ENCODE results near the gene ACOXL. TPM values are rescaled to one million over a fixed set of nuclear protein-coding genes. Genes with fewer than 3 reads are reported as not detected.

Gene ACOXL
- total RNA-seq, 1 donor from 2014 or later: 0.23 TPM

GRCh38 chr2:110994250-110994961 is 262.0 kb downstream of the ACOXL start:
- Mint-ChIP-seq H3K36me3 (ENCODE audit: low read depth, unreplicated experiment) (no peaks in the 10 kb centered on the region), H3K27ac (ENCODE audit: unreplicated experiment) (no peak overlapping the region), H3K9me3 (ENCODE audit: unreplicated experiment) (peaks cover 2% of the 10 kb centered on the region), H3K27me3 (ENCODE audit: low read depth, unreplicated experiment) (peaks cover 3% of the 10 kb centered on the region), H3K4me3 (ENCODE audit: unreplicated experiment) (peak overlapping the region; percentile 24), H3K4me1 (ENCODE audit: low read depth, unreplicated experiment) (peaks cover 4% of the 10 kb centered on the region)
- no peak overlapping the region for H3K4me3 ChIP-seq (ENCODE audit: insufficient read depth, low read depth, low read length)
- no peaks in the 10 kb centered on the region for H3K9me3 ChIP-seq (ENCODE audit: insufficient read depth, low read depth, low read length)
- TF ChIP-seq CTCF (IDR thresholded peaks at IDR 0.05; ENCODE audit: insufficient read depth, low read depth, low read length) (no peak), EZH2 (IDR thresholded peaks at IDR 0.05; ENCODE audit: insufficient read depth, low read length) (no peak)
- DNase-seq (ENCODE audit: low read depth) (no peak), FAIRE-seq (no peak)
- H3K4me2 ChIP-seq (ENCODE audit: low read length): no peak overlapping the region
- no peak overlapping the region for H3K9ac ChIP-seq (ENCODE audit: low read length)
- H4K20me1 ChIP-seq (ENCODE audit: insufficient read depth, low read length): no peaks in the 10 kb centered on the region
- no peak overlapping the region for H2AFZ ChIP-seq (ENCODE audit: low read depth, low read length)
- H3K36me3 ChIP-seq (ENCODE audit: insufficient read depth, low read length): no peaks in the 10 kb centered on the region
- peaks cover 21% of the 10 kb centered on the region for H3K27me3 ChIP-seq (ENCODE audit: insufficient read depth, low read length)
- H3K4me1 ChIP-seq (ENCODE audit: insufficient read depth, low read length): no peaks in the 10 kb centered on the region
- H3K27ac ChIP-seq (ENCODE audit: low read depth, low read length): no peak overlapping the region
- no peaks in the 10 kb centered on the region for H3K79me2 ChIP-seq (ENCODE audit: insufficient read depth, low read length)

- Histone ChIP-seq H4K20me1 (ENCODE audit: insufficient read depth, low read length) (no peaks in the 10 kb centered on the region), H3K36me3 (ENCODE audit: insufficient read depth, low read length) (no peaks in the 10 kb centered on the region), H3K4me2 (ENCODE audit: low read length) (no peak overlapping the region), H3K27me3 (ENCODE audit: insufficient read depth, low read length) (peaks cover 26% of the 10 kb centered on the region), H2AFZ (ENCODE audit: low read depth, low read length) (no peak overlapping the region), H3K27ac (ENCODE audit: low read depth, low read length) (no peak overlapping the region), H3K79me2 (ENCODE audit: insufficient read depth, low read length) (no peaks in the 10 kb centered on the region), H3K4me3 (ENCODE audit: insufficient read depth, low read depth, low read length) (no peak overlapping the region), H3K4me1 (ENCODE audit: insufficient read depth, low read length) (no peaks in the 10 kb centered on the region), H3K9ac (ENCODE audit: low read length) (no peak overlapping the region), H3K9me3 (ENCODE audit: insufficient read depth, low read depth, low read length) (no peaks in the 10 kb centered on the region)
- H3K4me3 Mint-ChIP-seq (ENCODE audit: unreplicated experiment): no peak overlapping the region
- peaks cover 4% of the 10 kb centered on the region for H3K4me1 Mint-ChIP-seq (ENCODE audit: low read depth, unreplicated experiment)
- H3K27ac Mint-ChIP-seq (ENCODE audit: unreplicated experiment): no peak overlapping the region
- FAIRE-seq (no peak), DNase-seq (ENCODE audit: low read depth) (no peak)
- TF ChIP-seq EZH2 (IDR thresholded peaks at IDR 0.05; ENCODE audit: insufficient read depth, low read length): no peak
- TF ChIP-seq CTCF (IDR thresholded peaks at IDR 0.05; ENCODE audit: insufficient read depth, low read depth, low read length): no peak
- peaks cover 3% of the 10 kb centered on the region for H3K27me3 Mint-ChIP-seq (ENCODE audit: low read depth, unreplicated experiment)
- H3K36me3 Mint-ChIP-seq (ENCODE audit: low read depth, unreplicated experiment): no peaks in the 10 kb centered on the region
- H3K9me3 Mint-ChIP-seq (ENCODE audit: unreplicated experiment): peaks cover 5% of the 10 kb centered on the region
These were observed 263.5 kb downstream of the ACOXL start for GRCh38 chr2:110995911-110996310.

- FAIRE-seq (no peak), DNase-seq (ENCODE audit: low read depth) (no peak)
- H2AFZ ChIP-seq (ENCODE audit: low read depth, low read length): no peak overlapping the region
- peaks cover 26% of the 10 kb centered on the region for H3K27me3 ChIP-seq (ENCODE audit: insufficient read depth, low read length)
- H3K4me3 ChIP-seq (ENCODE audit: insufficient read depth, low read depth, low read length): no peak overlapping the region
- no peaks in the 10 kb centered on the region for H3K9me3 ChIP-seq (ENCODE audit: insufficient read depth, low read depth, low read length)
- no peak overlapping the region for H3K4me2 ChIP-seq (ENCODE audit: low read length)
- Mint-ChIP-seq H3K36me3 (ENCODE audit: low read depth, unreplicated experiment) (no peaks in the 10 kb centered on the region), H3K4me3 (ENCODE audit: unreplicated experiment) (no peak overlapping the region), H3K27me3 (ENCODE audit: low read depth, unreplicated experiment) (peaks cover 3% of the 10 kb centered on the region), H3K9me3 (ENCODE audit: unreplicated experiment) (peaks cover 12% of the 10 kb centered on the region), H3K4me1 (ENCODE audit: low read depth, unreplicated experiment) (peaks cover 4% of the 10 kb centered on the region), H3K27ac (ENCODE audit: unreplicated experiment) (no peak overlapping the region)
- no peaks in the 10 kb centered on the region for H3K79me2 ChIP-seq (ENCODE audit: insufficient read depth, low read length)
- no peak for TF ChIP-seq EZH2 (IDR thresholded peaks at IDR 0.05; ENCODE audit: insufficient read depth, low read length)
- TF ChIP-seq CTCF (IDR thresholded peaks at IDR 0.05; ENCODE audit: insufficient read depth, low read depth, low read length): no peak
- no peaks in the 10 kb centered on the region for H3K4me1 ChIP-seq (ENCODE audit: insufficient read depth, low read length)
- H4K20me1 ChIP-seq (ENCODE audit: insufficient read depth, low read length): no peaks in the 10 kb centered on the region
- H3K9ac ChIP-seq (ENCODE audit: low read length): no peak overlapping the region
- H3K36me3 ChIP-seq (ENCODE audit: insufficient read depth, low read length): no peaks in the 10 kb centered on the region
- no peak overlapping the region for H3K27ac ChIP-seq (ENCODE audit: low read depth, low read length)
These were observed 265.1 kb downstream of the ACOXL start for GRCh38 chr2:110997331-110998045.

All from astrocyte (in vitro differentiated cells and primary cell).